Measurements from ENCODE around the gene VRTN.

GRCh38 chr14:74308695-74309094 lies 39.6 kb upstream of the VRTN start:
- TF ChIP-seq POLR2A (IDR thresholded peaks at IDR 0.05; ENCODE audit: extremely low read depth, insufficient read length) (no peak), MYC (IDR thresholded peaks at IDR 0.05; ENCODE audit: low read depth, low read length) (no peak)
